GM21447 (cell line): Measurements from ENCODE around the gene PGM5.
A peak's percentile ranks its signal among the peaks of the same experiment; 100 is the strongest.

Source experiments
- ATAC-seq: cut with Tn5 transposase; IDR thresholded peaks from one replicate; pipeline ENCODE4 v1.9.1; 2021; ENCODE audit not compliant: unreplicated experiment

Gene PGM5

DNA sequence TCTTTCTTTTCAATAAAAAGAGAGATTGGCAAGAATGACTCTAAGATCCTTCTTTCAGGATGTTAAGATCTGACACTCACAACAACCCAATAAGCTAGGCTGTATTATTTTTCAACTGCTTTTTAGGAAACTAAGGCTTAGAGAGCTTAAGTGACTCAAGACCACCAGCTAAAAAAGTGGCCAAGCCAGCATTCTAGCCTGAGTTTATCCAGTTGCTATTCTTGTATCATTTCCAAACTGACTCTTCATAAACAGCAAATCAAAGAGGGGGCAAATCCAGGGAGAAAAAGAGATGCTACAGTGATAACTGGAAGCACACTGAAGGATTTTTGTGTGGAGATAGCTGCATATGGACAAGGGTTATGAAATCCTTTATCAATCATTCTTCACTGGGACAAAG is 137.1 kb downstream of the PGM5 start:
- ATAC-seq, result no peak

DNA sequence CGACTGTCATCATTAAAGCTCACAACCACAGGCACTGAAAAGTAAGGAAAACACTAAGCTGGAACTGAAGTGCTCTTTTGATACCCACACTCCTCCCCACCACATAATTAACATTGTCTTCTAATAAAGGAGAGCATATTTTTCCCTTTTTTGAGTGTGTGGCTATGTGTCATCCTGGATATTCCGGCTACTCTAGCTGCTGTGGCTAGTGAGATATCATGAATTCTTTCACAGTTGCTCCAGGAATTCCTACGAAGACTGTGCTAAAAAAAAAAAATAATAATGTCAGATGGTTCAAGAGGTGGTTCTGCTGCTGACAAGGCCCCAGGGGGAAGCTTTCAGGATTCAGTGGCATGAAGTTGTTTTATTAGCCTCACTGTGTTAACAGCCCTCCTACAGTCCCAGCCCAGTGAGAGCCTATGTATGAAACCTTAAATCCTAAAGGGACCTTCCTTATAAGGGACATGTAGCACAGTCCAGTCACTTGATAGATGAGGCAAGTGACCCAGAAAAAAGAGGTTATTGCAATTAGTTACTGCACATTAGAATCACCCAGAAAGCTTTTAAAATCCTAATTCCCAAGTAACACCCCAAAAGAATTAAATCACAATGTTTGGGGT is 137.7 kb downstream of the PGM5 start:
- ATAC-seq, result no peak

DNA sequence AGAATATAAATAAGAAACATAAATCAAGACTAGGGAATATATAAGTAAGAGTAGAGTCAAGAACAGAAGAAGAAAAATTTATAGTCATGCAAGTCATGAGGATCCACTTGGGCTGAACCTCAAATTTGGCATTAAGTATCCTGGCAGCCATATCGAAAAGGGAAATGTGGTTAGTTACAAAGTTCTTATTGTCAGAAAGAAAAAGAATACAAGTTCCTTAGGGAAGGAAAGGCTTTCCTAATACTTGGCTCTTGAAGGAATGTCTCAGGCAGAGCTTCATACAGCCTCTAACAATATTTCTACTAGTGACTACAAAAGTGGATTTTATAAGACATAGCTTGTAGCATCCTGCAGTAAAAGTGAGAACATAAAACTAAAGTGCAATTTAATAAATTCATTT is 138.8 kb downstream of the PGM5 start:
- ATAC-seq, result no peak

DNA sequence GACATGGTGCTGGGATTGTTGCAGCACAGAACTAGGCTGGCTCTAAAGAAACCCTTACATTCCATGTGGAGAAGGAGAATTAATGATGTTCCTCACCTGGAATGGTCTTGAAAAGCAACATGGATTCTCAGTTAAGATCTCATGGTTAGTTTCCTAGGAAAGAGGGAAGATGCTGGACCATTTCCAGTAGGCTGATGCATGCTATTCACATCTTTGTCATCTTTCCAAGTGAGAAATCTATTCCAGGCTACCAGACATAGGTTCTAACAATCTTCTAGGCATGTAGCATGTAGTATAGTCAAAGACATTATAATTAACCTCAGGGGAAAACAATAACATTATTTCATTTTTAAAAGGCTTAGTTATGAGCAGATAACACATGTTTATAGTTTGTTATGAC is 139.9 kb downstream of the PGM5 start:
- no peak for ATAC-seq

GRCh38 chr9:68497629-68498028 is 141.2 kb downstream of the PGM5 start:
- no peak for ATAC-seq

- ATAC-seq, result no peak
Observed at GRCh38 chr9:68498816-68499215, 142.4 kb downstream of the PGM5 start.

DNA sequence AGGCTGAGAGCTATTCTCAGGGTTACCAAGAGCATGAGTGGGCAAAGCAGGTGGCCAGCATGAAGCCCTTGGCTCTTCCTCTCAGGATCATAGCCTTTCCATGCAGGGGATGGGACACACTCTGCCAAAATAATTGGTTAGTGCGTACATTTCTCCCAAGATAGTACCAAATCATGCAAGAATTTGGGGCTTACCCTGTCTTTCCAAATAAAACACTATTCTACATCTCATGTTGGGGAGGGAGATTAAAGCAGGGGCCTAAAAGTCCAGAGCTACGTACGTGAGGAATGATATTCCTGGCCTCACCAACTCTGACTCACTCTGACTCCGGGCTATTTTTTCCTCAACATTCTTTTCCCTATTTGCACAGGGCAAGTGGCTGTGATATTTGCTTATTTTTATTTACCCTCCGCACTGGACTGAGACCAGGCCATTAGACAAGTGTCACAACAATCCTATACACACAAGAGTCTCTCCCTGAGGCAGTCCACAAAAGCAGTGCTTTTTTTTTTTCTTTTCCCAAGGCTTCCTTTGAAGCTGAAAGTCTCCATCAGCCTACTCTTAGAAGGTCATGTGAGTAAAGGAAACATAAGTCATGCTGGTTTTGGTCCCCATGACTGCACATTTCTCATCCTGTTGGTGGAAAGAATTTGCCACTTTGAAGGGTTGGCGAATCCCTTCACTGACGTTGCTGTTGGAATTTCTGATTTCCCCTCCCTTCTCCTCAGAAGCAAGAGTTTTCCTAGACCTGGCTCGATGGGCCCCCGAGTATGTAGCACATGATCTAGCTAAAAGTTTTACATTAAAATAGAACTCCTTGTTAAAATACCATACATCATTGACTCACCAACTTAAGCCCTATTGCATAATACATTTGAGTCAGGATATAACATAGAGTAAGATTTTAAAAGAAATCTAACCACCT is 144.3 kb downstream of the PGM5 start:
- no peak for ATAC-seq

DNA sequence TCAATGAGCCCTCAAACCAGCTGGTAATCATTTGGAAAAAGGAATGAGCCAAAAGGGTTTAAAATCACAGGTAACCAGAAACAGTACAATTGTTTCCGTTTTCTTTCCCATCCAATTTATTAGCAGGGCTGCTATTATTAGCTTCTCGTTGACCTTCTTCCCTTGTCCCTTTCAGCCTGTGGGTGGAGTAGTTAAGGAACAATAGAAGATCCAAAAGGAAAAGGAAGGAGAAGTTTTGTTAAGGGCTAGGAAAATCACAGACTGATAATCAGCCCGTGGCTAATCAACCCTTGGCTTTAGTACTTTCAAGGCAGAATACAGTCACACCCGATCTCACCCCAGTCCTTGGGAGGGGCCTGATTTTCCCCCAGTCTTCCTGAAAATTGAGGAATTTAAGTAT is 145.9 kb downstream of the PGM5 start:
- no peak for ATAC-seq

DNA sequence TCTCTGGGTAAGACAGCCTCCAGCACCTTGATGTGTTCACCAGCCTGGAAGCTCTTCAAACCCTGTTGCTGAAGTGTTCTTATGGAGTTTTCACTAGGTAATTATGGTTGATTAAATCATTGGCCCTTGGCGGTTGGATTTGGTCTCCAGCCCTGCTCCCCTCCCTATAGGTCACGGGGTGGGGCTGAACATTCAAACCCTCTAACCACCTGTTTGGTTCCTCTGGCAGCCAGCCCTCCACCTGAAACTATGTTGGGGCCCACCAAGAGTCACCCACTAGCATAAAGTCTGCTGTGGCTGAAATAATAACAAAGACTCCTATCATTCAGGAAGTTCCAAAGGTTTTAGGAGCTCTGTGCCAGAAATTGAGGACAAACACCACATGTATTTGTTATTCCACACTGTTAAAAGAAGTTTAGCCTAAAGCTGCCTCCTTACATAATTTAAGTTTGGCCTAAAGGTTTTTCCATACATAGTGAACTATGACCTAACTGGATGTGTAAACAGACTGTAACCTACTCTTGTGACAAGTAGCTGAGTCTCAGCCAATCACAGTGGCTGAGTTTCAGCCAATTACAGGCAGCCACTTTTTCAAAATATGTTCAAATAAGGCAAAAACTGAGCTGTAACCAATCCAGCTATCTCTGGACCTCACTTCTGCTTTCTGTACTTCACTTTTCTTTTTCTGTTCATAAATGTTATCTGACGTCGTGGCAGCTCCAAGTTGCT is 149.4 kb downstream of the PGM5 start:
- ATAC-seq, result peak; percentile 58

DNA sequence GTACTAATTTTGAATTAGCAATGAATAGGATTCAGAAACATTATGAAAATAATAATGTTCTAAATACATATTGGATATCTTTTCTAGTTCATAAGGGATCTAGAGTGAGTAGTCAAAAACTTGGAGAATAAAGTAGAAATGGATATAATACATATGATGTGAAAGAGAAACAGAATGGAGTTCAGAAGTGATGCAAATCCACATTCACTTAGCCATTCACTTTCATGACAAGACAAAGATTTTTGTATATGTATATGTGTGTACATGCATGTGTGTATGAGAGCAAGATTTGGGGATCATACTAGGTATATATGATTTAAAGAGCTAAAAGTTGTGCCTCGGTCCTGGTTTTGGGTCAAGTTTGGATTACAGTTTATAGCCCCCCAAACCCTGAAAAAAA is 150.1 kb downstream of the PGM5 start:
- ATAC-seq, result no peak

GRCh38 chr9:68507130-68507805 is 150.9 kb downstream of the PGM5 start:
- ATAC-seq, result no peak

DNA sequence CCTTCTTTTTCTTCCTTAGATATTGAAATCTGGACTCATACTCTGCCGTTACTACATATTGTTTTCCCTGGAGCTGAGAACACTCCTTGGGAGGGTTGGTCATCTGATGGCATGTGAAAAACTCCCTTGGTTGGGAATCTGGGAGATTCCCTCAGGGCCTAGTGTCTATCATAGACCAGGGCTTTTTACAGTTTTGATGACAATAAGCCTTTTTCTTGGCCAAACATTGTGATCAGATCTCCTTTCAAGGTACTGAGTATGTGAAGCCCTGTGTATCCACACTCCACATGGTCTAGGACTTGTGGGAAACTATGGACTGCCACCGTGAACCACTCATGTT is 151.4 kb downstream of the PGM5 start:
- no peak for ATAC-seq

DNA sequence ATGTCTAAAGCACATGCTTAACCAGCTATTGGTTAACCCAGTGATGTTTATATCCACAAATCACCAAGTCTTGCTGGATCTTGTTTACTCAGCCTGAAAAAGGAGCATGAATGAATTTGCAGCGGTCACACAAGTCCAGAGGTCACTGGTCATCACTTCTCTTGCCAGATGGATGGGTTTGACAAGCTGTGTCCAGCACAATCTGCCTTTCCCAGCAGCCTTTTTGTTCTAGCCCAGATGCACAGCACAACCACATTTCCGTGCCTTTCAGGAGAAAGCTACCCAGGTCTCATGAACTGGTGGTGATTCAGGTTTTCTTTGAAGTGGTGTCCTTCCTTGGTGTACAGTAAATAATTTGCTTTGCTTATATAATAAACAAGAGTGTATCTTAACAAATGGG is 152.1 kb downstream of the PGM5 start:
- no peak for ATAC-seq

GRCh38 chr9:68509689-68510088 is 153.3 kb downstream of the PGM5 start:
- no peak for ATAC-seq

- ATAC-seq, result no peak
Observed at GRCh38 chr9:68513385-68513784, 157.0 kb downstream of the PGM5 start.

DNA sequence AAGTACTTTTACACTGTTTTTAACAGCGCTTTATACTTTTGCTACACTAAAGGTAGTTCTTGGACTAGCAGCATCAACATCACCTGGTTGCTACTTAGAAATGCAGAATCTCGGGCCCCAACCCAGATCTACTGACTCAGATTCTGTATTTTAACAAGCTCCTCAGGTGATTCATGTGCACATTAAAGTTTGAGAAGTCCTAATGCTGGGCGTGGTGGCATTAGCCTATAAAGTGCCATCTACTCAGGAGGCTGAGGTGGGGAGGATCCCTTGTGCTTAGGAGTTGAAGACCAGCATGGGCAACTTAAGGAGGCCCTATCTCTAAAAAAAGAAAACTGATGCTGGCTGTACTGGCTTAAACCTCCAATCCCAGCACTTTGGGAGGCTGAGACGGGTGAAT is 157.6 kb downstream of the PGM5 start:
- no peak for ATAC-seq

DNA sequence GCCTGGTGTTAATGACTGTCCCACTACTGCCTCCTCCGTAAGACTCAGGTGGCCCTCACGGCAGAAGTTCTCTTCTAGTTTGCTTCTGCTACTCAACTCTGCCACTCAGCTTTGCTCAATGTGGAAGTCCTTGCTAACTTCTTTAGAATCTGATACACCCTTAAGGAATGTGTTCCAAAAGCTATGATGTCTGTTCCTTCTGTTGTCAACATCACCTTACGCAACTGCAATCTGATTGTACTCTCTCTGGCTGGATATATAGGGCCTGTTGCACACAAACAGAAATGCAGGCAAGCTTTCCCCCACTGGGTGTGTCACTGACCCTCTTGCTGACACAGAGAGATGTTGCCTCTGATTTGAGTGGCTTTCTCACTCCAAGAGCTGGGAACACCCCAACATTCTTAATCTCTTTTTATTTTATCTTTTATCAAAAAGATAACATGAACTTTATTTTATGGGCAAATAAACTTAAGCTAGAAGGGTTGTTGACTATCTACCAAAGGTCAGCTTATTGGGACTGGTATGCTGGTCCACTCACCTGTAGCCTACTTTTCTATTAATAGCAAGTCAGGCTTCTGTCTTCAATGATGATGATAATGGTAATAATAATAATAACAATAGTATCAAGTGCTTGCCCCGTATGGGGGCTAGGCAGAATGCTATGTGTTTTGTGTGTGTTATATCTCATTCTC is 159.1 kb downstream of the PGM5 start:
- ATAC-seq, result no peak

DNA sequence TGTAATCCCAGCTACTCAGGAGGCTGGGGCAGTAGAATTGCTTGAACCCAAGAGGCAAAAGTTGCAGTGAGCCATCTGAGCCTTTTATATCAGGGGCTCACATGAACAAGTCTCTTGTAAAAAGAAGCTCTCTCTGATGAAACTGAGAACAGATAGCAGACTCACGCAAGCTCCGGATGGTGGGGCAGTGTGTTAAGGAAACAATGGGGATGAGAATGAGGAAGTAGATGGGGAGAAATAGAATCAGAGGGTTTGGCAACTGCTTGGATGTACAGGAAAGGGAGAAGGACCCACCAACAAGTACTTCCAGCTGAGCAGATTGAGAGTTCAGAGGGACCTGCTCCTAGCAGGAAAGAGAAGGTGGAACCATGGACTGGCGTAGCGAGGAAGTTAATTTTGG is 165.7 kb downstream of the PGM5 start:
- no peak for ATAC-seq

DNA sequence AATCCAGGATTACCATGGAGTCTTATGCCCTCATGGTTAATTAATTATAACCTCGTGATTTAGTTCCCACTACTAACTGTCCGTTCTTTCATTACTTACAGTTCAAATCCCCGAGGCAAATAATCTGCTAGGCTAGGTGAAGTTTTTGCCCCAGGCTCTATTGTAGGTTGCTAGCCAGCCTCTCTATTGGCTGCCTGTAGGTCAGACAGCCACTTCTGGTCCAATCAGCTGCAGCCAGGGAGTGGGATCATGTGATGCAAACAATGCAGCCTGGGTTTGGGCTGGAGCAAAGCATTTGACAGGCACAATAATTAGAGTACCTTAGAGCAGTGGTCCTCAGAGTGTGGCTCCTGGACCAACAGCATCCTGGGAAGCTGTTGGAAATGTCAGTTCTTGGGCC is 166.5 kb downstream of the PGM5 start:
- no peak for ATAC-seq

GRCh38 chr9:68523367-68523936 is 167.0 kb downstream of the PGM5 start:
- ATAC-seq, result no peak

- ATAC-seq, result no peak
Observed at GRCh38 chr9:68530618-68531017, 174.2 kb downstream of the PGM5 start.
